Stimulated activated naive CD8-positive, alpha-beta T cell treated with anti-CD3 and anti-CD28 coated beads, Interleukin-15, amount 100 ng/mL, for 72 hours (primary cell): ENCODE measurements around the gene UNC5C.
"Not testable (repeated sequence)": the region's sequence is repeated elsewhere in the genome, so short reads cannot be mapped to it uniquely, and the experiment has no call there.

ENCODE experiments used
- ATAC-seq: fragments of 150-1000 bp; cut with Tn5 transposase; 2 replicates; pipeline ENCODE4 v1.10.0; 2021; ENCODE audit warnings: mild to moderate bottlenecking, moderate library complexity
- DNase-seq, 2 donors: peaks; one replicate each; pipeline ENCODE4 v3.0.0; 2021 to 2022
- H3K27ac Mint-ChIP-seq, 2 donors: one replicate each; pipeline ENCODE4 v1.8.0; 2022; ENCODE audit warnings: mild to moderate bottlenecking in 2 of 2, mixed read lengths in 2 of 2, moderate library complexity in 2 of 2
- H3K27me3 Mint-ChIP-seq: one replicate; pipeline ENCODE4 v1.8.0; 2022; ENCODE audit warnings: mixed read lengths
- H3K4me1 Mint-ChIP-seq: one replicate; pipeline ENCODE4 v1.8.0; 2022; ENCODE audit warnings: mild to moderate bottlenecking, mixed read lengths
- H3K4me3 Mint-ChIP-seq, 2 donors: one replicate each; pipeline ENCODE4 v1.8.0; 2022; ENCODE audit warnings: mild to moderate bottlenecking in 2 of 2, mixed read lengths in 2 of 2, moderate library complexity in 1 of 2
- H3K9me3 Mint-ChIP-seq, 2 donors: one replicate each; pipeline ENCODE4 v1.8.0; 2022; ENCODE audit warnings: mixed read lengths in 2 of 2

Gene UNC5C

DNA sequence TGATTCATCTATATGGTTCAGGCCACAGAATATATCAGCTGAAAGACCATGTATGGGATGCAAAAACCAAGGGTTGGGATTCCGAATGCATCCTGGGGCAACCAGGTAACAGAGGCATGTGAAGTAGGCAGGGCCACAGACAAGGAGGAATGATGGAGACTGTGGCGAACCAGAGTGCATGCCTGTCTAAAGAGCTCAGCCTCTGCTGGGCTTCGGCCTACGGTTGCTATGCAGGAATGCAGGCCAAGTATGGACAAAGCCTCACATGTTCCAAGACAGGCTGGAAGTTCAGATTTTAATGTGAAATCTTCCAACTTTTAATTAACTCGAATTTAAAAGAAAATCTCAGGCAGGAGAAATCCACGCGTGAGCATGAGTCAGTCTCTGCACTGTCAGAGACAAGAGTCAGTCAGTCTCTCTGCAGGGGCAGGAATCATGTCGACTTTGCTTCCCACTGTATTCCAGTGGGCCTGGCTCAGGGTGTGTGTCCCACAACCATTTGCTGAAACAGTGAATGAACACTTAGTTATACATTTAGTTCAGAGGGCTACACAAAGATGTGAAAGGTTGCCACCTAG is 344.4 kb downstream of the UNC5C start:
- Mint-ChIP-seq H3K9me3 (no peaks in the 10 kb centered on the region), H3K27me3 (no peaks in the 10 kb centered on the region), H3K27ac (no peak overlapping the region), H3K4me3 (no peak overlapping the region), H3K4me1 (no peaks in the 10 kb centered on the region)
- DNase-seq = no peak
- ATAC-seq = no peak

DNA sequence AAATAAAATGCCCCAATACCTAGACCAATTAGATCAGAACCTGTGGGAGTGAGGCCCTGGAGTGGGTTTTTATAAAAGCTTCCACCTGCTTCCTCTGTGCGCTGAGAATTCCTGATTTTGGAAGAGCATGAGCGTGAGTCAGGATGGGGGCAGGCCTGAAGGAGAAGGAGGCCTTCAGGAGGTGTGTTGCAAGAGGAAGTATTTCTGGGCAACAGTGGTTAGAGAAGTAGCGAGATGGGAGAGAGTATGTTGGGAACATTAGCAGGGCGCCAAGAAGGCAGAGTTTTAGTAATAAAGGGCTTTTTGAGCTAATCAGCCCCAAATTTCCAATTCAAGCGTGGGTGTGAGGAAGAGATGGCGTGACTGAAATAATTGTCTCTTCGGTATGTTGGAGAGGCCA is 349.8 kb downstream of the UNC5C start:
- Mint-ChIP-seq H3K4me1 (peaks cover 1% of the 10 kb centered on the region), H3K4me3 (no peak overlapping the region), H3K27ac (no peak overlapping the region), H3K27me3 (no peaks in the 10 kb centered on the region), H3K9me3 (no peaks in the 10 kb centered on the region)
- no peak for ATAC-seq
- DNase-seq = no peak

DNA sequence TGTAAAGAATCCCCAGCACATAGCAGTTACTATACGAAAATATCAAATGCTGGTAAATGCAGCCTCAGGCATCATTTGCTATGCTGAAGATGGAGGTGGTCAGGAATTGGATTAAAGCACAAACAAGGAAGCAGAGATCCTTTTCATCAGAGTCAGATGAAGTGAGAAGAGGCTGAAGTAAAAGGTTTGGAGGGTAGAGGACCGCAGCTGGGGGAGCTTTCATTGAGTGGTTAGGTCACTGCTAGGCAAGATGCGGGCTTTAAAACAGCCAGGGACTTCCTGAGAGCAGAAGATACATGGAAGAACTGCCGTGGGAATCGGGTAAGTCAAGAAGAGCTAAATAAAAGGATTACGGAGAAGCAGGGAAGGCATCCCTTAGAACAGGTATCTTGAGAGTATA is 351.4 kb downstream of the UNC5C start:
- Mint-ChIP-seq H3K4me3 (no peak overlapping the region), H3K4me1 (peaks cover 14% of the 10 kb centered on the region), H3K27ac (peak overlapping the region in 1 of 2 donors; percentile 1), H3K27me3 (no peaks in the 10 kb centered on the region), H3K9me3 (no peaks in the 10 kb centered on the region)
- ATAC-seq (no peak), DNase-seq (no peak)

DNA sequence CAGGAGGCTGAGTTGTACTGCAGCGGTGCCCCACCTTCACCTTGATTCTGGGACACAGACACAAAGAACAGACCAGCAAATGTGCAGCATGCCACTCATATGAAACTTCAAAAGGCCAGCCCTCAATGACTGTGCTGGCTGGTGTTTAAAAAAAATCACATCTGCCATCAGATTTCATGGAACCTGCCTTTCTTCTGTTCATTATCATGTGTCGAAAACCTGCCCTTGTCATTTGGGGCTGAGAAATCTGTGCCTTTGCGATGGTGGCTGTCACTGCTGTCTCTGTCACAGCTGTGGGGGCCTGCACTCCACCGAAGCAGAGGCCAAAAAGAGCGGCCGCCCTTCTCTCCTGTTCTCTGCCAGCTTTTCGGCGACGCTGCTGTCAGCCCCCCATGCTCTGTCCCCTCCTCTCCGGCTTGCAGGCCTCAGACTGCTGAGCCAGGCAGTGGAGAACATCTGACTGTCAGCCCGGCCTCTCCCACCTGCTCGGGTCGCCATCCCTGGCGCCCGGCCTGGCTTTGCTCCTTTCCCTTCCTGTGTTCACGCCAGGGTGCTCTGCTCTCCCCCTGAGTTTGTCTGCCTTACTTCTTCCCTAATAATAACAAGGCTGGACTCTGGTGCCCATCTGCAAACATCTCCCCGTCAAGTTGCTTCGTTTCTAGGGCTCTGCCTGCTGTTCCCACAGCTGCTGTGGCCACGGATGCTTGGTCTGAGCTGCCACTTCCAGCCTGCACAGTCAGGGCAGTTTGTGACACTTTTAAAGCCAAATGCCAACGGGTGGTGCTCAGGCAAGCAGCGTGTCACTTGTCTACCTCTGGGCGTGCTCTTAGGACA is 355.2 kb downstream of the UNC5C start:
- no peak for ATAC-seq
- H3K9me3 Mint-ChIP-seq = no peaks in the 10 kb centered on the region
- H3K27me3 Mint-ChIP-seq = no peaks in the 10 kb centered on the region
- no peak overlapping the region for H3K4me3 Mint-ChIP-seq
- no peak overlapping the region for H3K27ac Mint-ChIP-seq
- H3K4me1 Mint-ChIP-seq = peaks cover 23% of the 10 kb centered on the region
- no peak for DNase-seq

DNA sequence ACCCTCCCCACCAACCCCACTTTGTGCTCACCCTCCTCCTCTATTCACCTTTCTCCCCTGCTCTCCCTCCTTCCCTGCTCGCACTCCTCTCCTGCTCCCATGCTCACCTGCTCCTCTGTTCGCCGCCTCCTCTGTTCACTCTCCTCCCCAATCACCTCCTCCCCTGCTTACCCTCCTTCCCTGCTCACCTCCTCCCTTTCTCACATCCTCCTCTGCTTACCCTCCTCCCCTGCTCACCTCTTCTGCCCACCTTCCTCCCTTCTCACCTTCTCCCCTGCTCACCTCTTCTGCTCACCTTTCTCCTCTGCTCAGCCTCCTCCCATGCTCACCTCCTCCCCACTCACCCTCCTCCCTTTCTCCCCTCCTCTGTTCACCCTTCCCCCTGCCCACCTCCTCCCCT is 357.2 kb downstream of the UNC5C start:
- H3K4me3 Mint-ChIP-seq = no peak overlapping the region
- DNase-seq = no peak
- H3K27ac Mint-ChIP-seq = peak overlapping the region in 1 of 2 donors; percentile 9
- peaks cover 25% of the 10 kb centered on the region for H3K4me1 Mint-ChIP-seq
- no peaks in the 10 kb centered on the region for H3K9me3 Mint-ChIP-seq
- no peaks in the 10 kb centered on the region for H3K27me3 Mint-ChIP-seq
- ATAC-seq = peak; percentile 29

DNA sequence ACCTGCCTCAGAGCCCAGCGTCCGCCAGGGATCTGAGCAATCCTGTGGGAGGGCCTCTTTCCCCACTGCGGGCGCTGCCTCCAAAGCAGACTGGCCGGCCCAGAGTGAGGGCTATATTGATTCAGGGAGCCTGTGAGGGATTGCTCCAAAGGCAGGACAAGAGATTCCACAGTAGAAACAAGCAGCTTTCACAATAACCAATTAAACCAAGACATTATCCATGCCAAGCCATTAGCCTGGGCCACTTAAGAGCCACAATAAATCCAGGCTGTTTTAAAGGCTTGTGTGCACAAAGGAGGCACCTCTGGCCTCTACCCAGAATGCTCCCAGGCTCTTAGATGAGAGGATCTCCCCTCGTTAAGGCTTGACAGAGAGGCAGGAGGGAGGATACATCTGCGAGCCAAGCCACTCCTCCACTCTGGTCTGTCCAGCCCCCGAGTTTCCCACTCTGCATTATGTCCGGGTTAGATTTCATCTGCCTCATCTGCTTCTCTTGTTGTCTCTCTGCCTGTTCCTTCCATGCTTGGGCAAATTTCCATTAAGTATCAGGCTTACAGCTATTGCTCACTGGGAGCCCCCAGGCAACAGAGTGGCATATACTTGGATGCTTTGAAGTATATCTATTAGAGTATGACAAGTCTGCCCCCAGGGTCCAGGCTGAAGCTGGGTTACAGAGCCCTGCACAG is 357.9 kb downstream of the UNC5C start:
- no peak for DNase-seq
- Mint-ChIP-seq H3K27me3 (no peaks in the 10 kb centered on the region), H3K9me3 (no peaks in the 10 kb centered on the region), H3K27ac (no peak overlapping the region), H3K4me1 (peaks cover 25% of the 10 kb centered on the region), H3K4me3 (no peak overlapping the region)
- ATAC-seq = peak; percentile 33

DNA sequence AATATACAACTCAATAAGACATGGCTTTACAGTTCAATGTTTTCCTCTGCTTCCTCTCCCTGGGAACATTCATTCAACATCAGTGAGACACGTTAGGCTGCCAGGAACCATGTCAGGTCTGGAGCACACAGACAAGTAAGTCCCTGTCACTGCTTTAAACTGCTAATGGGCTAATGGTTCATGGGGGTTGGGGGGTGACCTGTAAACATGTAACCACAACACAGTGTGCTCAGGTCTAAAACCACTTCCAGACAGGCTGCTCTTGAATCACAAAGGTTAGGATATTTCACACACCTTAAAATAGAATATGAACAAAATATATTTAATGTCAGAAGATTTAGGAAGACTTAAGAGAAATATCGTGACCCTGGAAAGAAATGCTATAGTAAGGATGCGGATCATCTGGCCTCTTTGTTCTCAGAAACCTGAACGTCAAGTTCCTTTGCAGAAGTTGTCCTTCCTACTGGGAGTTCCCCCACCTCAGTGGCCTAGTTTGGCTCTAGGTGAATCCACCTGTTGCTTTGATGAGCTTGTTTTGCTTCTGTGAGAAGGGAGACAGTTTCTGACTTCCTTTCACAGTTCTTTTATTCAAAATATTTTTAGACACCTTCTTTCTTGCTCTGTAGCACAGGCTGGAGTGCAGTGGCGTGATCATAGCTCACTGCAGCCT is 359.9 kb downstream of the UNC5C start:
- peak overlapping the region; percentile 82 to 84 for H3K27ac Mint-ChIP-seq
- H3K4me1 Mint-ChIP-seq = peaks cover 23% of the 10 kb centered on the region
- H3K9me3 Mint-ChIP-seq = no peaks in the 10 kb centered on the region
- peak; percentile 37 for ATAC-seq
- H3K4me3 Mint-ChIP-seq = peak overlapping the region in 1 of 2 donors; percentile 16
- no peaks in the 10 kb centered on the region for H3K27me3 Mint-ChIP-seq
- no peak for DNase-seq

DNA sequence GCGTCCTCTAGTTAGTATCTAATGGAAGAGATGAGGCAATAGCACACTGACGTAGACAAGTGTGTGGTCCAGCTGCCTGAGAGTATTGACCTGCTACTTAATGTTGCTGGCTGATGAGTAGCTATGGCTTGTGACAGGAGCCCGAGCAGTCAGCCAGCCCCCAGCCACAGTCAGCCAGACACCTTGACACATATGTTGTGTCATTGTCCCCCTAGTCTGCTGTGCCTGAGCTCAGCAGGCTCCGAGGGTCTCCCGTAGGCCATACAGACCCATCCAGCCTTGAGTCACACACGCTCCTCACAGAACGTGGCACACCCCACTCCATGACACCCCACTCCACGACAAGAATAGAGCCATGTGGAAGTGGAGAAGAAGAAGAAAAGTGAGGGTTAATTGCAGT is 362.1 kb downstream of the UNC5C start:
- H3K9me3 Mint-ChIP-seq = no peaks in the 10 kb centered on the region
- H3K4me1 Mint-ChIP-seq = peaks cover 12% of the 10 kb centered on the region
- no peak overlapping the region for H3K27ac Mint-ChIP-seq
- no peaks in the 10 kb centered on the region for H3K27me3 Mint-ChIP-seq
- DNase-seq (no peak), ATAC-seq (no peak)
- no peak overlapping the region for H3K4me3 Mint-ChIP-seq

DNA sequence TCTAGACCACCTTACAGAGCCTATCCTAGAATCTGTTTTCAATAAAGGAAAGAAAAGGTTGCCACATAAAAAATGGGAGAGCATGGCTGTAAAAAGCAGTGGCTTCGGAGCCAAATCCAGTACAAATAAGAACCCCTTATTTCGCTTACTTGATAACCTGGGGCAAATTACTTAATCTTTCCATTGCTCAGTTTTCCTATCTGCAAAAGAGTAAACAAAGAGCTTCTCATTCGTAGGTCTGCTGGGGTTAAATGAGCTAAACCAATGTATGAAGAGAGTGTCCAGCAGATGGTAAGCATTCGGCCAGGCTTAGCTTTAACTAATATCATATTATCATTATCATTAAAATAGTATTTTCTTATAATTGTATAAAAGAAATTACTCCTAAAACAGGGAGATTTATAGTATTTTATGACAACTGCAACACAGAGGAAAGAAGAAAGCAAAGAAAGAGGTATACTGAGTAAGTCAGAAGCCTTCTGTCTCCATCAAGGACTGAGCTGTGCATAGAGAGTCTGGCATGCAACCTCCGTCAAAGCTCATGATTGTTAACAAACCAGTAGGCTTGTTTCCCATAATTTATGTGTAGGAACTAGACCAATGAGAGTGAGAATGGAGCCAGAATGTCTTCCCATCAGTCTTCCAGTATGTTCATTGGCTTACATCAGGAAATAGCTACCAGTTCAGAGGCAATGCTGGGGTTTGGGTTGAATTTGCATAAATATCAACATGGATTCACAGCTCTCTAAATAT is 364.9 kb downstream of the UNC5C start:
- H3K27me3 Mint-ChIP-seq = no peaks in the 10 kb centered on the region
- H3K4me3 Mint-ChIP-seq = no peak overlapping the region
- no peak for DNase-seq
- H3K27ac Mint-ChIP-seq = no peak overlapping the region
- no peaks in the 10 kb centered on the region for H3K9me3 Mint-ChIP-seq
- no peak for ATAC-seq
- peaks cover 12% of the 10 kb centered on the region for H3K4me1 Mint-ChIP-seq

DNA sequence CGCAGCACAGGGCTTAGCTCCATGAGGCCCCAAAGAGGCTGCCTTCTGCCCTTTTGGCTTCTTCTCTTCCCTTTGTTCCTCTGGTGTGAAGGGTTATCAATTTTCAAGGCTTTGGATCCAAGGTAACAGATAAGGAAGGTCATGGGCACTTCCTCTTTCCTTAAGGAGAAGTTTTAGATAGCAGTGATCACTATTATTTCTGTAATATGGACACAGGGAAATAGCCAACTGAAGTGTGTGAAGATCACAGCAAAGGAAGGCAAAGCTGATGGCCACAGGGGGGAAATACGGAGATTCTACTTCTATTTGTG is 366.8 kb downstream of the UNC5C start:
- ATAC-seq = no peak
- H3K27ac Mint-ChIP-seq = no peak overlapping the region

DNA sequence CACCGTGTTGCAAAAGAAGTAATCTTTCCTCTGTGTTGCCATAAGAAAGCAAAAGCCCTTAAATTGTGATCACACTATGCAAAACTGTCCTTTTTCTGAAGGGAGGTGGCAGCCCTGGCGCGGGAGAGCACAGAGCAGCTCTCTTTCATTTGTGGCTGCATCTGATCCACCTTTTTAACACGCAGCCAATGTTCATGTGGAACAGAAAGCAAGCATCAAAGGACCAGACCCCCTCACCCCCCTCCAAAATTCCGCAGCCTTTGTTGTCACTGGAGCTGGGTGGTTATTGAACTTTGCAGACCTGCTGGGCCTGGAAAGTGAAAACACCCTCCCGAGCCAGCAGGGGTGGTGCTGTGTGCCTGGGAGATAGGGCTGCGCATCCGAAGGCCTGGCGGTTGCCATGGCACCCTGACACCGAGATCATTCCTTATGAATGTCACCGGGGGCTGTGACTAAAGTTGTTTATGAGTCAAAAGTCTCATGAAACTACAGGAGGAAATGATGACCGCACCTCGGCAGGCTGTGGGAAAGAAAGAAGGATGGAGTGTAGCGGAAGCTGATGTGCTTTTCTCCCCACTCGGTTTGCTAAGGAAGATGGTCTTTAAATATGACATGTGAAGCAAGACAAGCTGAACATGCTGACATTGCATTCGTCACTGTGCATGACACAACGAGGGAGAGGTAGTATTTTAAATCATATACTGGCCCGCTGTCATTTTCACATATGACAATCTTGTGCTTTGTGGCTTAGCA is 367.4 kb downstream of the UNC5C start:
- peak in 1 of 2 donors; percentile 22 for DNase-seq
- ATAC-seq = peak; percentile 76
- Mint-ChIP-seq H3K27ac (peak overlapping the region in 1 of 2 donors; percentile 69), H3K4me3 (peak overlapping the region in 1 of 2 donors; percentile 11), H3K9me3 (peaks cover 0 to 8% of the 10 kb centered on the region in 2 donors), H3K4me1 (peaks cover 8% of the 10 kb centered on the region), H3K27me3 (no peaks in the 10 kb centered on the region)

More for the DNA sequence above, 366.8 kb downstream of the UNC5C start:
- Mint-ChIP-seq H3K9me3 (peaks cover 0 to 7% of the 10 kb centered on the region in 2 donors), H3K4me1 (peaks cover 8% of the 10 kb centered on the region), H3K27me3 (no peaks in the 10 kb centered on the region), H3K4me3 (no peak overlapping the region)
- no peak for DNase-seq

DNA sequence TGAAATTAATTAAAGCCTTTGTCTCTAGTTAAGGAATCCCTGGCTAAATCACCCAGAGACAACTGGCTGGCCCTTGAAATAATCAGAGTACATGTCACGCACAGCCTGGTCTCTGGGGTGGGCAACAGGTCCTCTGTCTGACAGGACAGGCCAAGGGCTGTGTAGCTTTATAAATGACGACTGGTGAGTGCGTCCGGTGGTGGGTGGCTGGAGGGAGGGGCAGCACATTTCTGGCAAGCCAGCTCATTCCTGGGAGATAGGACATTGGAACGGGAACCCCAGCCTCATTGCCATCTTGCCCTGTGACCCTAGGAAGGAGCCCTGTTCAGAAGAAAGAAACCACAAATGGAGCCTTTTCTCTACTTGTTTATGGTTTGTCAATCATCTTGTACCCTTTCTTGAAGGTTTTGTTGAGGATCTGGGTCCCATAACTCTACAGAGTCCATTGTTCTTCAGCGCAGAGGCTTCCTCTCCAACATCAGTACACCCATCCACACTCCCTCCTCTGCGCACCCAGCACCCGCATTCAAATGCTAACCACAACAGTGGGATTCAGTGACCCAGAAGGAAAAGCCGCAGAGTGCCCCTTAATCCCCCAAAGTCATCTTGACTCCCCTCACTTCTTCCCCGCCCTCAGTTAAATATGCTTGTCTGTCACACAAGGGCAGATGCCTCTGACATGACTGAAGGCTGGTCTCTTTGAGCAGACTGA is 368.1 kb downstream of the UNC5C start:
- Mint-ChIP-seq H3K4me3 (no peak overlapping the region), H3K4me1 (peaks cover 8% of the 10 kb centered on the region), H3K9me3 (peaks cover 0 to 8% of the 10 kb centered on the region in 2 donors), H3K27ac (peak overlapping the region in 1 of 2 donors; percentile 69), H3K27me3 (no peaks in the 10 kb centered on the region)
- no peak for ATAC-seq
- DNase-seq = no peak

DNA sequence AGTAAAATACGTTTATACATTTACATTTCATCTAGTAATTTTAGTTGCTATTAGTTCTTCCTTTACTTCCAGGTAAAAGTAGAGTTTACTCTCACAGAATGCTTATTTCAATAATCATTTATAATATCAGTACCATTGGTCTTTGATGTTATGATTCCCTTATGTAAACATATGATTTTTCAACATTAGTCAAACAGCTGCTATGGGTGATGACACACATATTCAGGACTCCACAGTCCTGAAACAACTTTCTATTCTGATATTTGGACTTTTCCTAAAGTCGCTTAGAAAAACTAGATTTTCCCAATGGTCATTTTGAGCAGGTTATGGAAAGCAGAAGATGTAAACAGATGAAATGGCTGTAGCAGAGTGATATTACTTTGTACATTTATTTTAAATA is 369.8 kb downstream of the UNC5C start:
- ATAC-seq (no peak), DNase-seq (no peak)
- Mint-ChIP-seq H3K9me3 (peaks cover 0 to 8% of the 10 kb centered on the region in 2 donors), H3K27ac (no peak overlapping the region), H3K4me1 (peaks cover 8% of the 10 kb centered on the region), H3K27me3 (no peaks in the 10 kb centered on the region), H3K4me3 (no peak overlapping the region)

DNA sequence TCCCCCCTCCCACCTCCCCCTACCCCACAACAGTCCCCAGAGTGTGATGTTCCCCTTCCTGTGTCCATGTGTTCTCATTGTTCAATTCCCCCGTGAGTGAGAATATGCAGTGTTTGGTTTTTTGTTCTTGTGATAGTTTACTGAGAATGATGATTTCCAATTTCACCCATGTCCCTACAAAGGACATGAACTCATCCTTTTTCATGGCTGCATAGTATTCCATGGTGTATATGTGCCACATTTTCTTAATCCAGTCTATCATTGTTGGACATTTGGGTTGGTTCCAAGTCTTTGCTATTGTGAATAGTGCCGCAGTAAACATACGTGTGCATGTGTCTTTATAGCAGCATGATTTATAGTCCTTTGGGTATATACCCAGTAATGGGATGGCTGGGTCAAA is 377.4 kb downstream of the UNC5C start:
- ATAC-seq, H3K4me3 Mint-ChIP-seq, H3K9me3 Mint-ChIP-seq, H3K27me3 Mint-ChIP-seq, H3K4me1 Mint-ChIP-seq, H3K27ac Mint-ChIP-seq, DNase-seq: not testable (repeated sequence)
